Measurements from ENCODE around the gene QSOX2.

The QSOX2 gene

GRCh38 chr9:136216541-136217244 lies 28.9 kb downstream of the QSOX2 start:
- H3K27me3 ChIP-seq (ENCODE audit: control insufficient read depth, insufficient read depth, low read length), result no peaks in the 10 kb centered on the region
- no peak overlapping the region for H3K27ac ChIP-seq (ENCODE audit: low read length)
- peaks cover 15% of the 10 kb centered on the region; the same call in 1 of the 2 replicates for H3K36me3 ChIP-seq (ENCODE audit: control insufficient read depth, insufficient read depth, low read length)
- H3K9me3 ChIP-seq (ENCODE audit: control insufficient read depth, insufficient read depth, low read length), result no peaks in the 10 kb centered on the region
- no peak for DNase-seq (ENCODE audit: low read depth, low spot score)
- peaks cover 2% of the 10 kb centered on the region; the same call in 1 of the 2 replicates for H3K4me1 ChIP-seq (ENCODE audit: control insufficient read depth, insufficient read depth, low read length)
- H3K4me3 ChIP-seq (ENCODE audit: low read length), result no peak overlapping the region; the same call in 1 of the 2 replicates
- no CpG with 5 or more reads among the region's 37 CpGs for WGBS (ENCODE audit: insufficient coverage, insufficient read length)

GRCh38 chr9:136213733-136214132 lies 31.9 kb downstream of the QSOX2 start:
- H3K27ac ChIP-seq (ENCODE audit: low read length), result no peak overlapping the region
- H3K4me1 ChIP-seq (ENCODE audit: control insufficient read depth, insufficient read depth, low read length), result peaks cover 2% of the 10 kb centered on the region; the same call in 1 of the 2 replicates
- no peak for DNase-seq (ENCODE audit: low read depth, low spot score)
- H3K27me3 ChIP-seq (ENCODE audit: control insufficient read depth, insufficient read depth, low read length), result no peaks in the 10 kb centered on the region
- H3K36me3 ChIP-seq (ENCODE audit: control insufficient read depth, insufficient read depth, low read length), result peaks cover 21% of the 10 kb centered on the region
- H3K4me3 ChIP-seq (ENCODE audit: low read length), result no peak overlapping the region
- no peaks in the 10 kb centered on the region for H3K9me3 ChIP-seq (ENCODE audit: control insufficient read depth, insufficient read depth, low read length)
- no CpG with 5 or more reads among the region's 9 CpGs for WGBS (ENCODE audit: insufficient coverage, insufficient read length)

GRCh38 chr9:136212345-136212950 lies 33.2 kb downstream of the QSOX2 start:
- H3K36me3 ChIP-seq (ENCODE audit: control insufficient read depth, insufficient read depth, low read length), result peaks cover 24% of the 10 kb centered on the region
- H3K27ac ChIP-seq (ENCODE audit: low read length), result no peak overlapping the region
- H3K27me3 ChIP-seq (ENCODE audit: control insufficient read depth, insufficient read depth, low read length), result no peaks in the 10 kb centered on the region
- WGBS (ENCODE audit: insufficient coverage, insufficient read length), result no CpG with 5 or more reads among the region's 28 CpGs
- peaks cover 2% of the 10 kb centered on the region; the same call in 1 of the 2 replicates for H3K4me1 ChIP-seq (ENCODE audit: control insufficient read depth, insufficient read depth, low read length)
- no peak for DNase-seq (ENCODE audit: low read depth, low spot score)
- H3K4me3 ChIP-seq (ENCODE audit: low read length), result no peak overlapping the region
- no peaks in the 10 kb centered on the region for H3K9me3 ChIP-seq (ENCODE audit: control insufficient read depth, insufficient read depth, low read length)

GRCh38 chr9:136211441-136212344 lies 33.9 kb downstream of the QSOX2 start:
- H3K4me3 ChIP-seq (ENCODE audit: low read length), result no peak overlapping the region
- no peak overlapping the region for H3K27ac ChIP-seq (ENCODE audit: low read length)
- peaks cover 24% of the 10 kb centered on the region for H3K36me3 ChIP-seq (ENCODE audit: control insufficient read depth, insufficient read depth, low read length)
- peaks cover under 1% of the 10 kb centered on the region; the same call in 1 of the 2 replicates for H3K4me1 ChIP-seq (ENCODE audit: control insufficient read depth, insufficient read depth, low read length)
- no peaks in the 10 kb centered on the region for H3K9me3 ChIP-seq (ENCODE audit: control insufficient read depth, insufficient read depth, low read length)
- no peaks in the 10 kb centered on the region for H3K27me3 ChIP-seq (ENCODE audit: control insufficient read depth, insufficient read depth, low read length)
- no CpG with 5 or more reads among the region's 35 CpGs for whole genome bisulfite sequencing (ENCODE audit: insufficient coverage, insufficient read length)
- DNase-seq (ENCODE audit: low read depth, low spot score), result no peak

- no peak overlapping the region for H3K27ac ChIP-seq (ENCODE audit: low read length)
- DNase-seq (ENCODE audit: low read depth, low spot score), result no peak
- H3K36me3 ChIP-seq (ENCODE audit: control insufficient read depth, insufficient read depth, low read length), result peaks cover 20% of the 10 kb centered on the region
- H3K9me3 ChIP-seq (ENCODE audit: control insufficient read depth, insufficient read depth, low read length), result no peaks in the 10 kb centered on the region
- H3K4me3 ChIP-seq (ENCODE audit: low read length), result no peak overlapping the region
- H3K27me3 ChIP-seq (ENCODE audit: control insufficient read depth, insufficient read depth, low read length), result no peaks in the 10 kb centered on the region
- no CpG with 5 or more reads among the region's 15 CpGs for WGBS (ENCODE audit: insufficient coverage, insufficient read length)
- H3K4me1 ChIP-seq (ENCODE audit: control insufficient read depth, insufficient read depth, low read length), result no peaks in the 10 kb centered on the region; the same call in 1 of the 2 replicates
These were observed 34.6 kb downstream of the QSOX2 start for GRCh38 chr9:136211006-136211405.

- H3K9me3 ChIP-seq (ENCODE audit: control insufficient read depth, insufficient read depth, low read length), result no peaks in the 10 kb centered on the region
- no peak for DNase-seq (ENCODE audit: low read depth, low spot score)
- peaks cover 20% of the 10 kb centered on the region for H3K36me3 ChIP-seq (ENCODE audit: control insufficient read depth, insufficient read depth, low read length)
- H3K27me3 ChIP-seq (ENCODE audit: control insufficient read depth, insufficient read depth, low read length), result peaks cover 2% of the 10 kb centered on the region
- H3K4me3 ChIP-seq (ENCODE audit: low read length), result no peak overlapping the region
- peaks cover under 1% of the 10 kb centered on the region for H3K4me1 ChIP-seq (ENCODE audit: control insufficient read depth, insufficient read depth, low read length)
- H3K27ac ChIP-seq (ENCODE audit: low read length), result no peak overlapping the region
- no CpG with 5 or more reads among the region's 16 CpGs for WGBS (ENCODE audit: insufficient coverage, insufficient read length)
These were observed 35.3 kb downstream of the QSOX2 start for GRCh38 chr9:136210276-136210675.

GRCh38 chr9:136209786-136210185 lies 35.8 kb downstream of the QSOX2 start:
- no CpG with 5 or more reads among the region's 17 CpGs for WGBS (ENCODE audit: insufficient coverage, insufficient read length)
- Histone ChIP-seq H3K4me3 (ENCODE audit: low read length) (no peak overlapping the region), H3K4me1 (ENCODE audit: control insufficient read depth, insufficient read depth, low read length) (peaks cover 3% of the 10 kb centered on the region), H3K27me3 (ENCODE audit: control insufficient read depth, insufficient read depth, low read length) (peaks cover 3% of the 10 kb centered on the region), H3K27ac (ENCODE audit: low read length) (no peak overlapping the region), H3K9me3 (ENCODE audit: control insufficient read depth, insufficient read depth, low read length) (no peaks in the 10 kb centered on the region), H3K36me3 (ENCODE audit: control insufficient read depth, insufficient read depth, low read length) (peaks cover 18% of the 10 kb centered on the region)
- DNase-seq (ENCODE audit: low read depth, low spot score), result no peak

- Histone ChIP-seq H3K27me3 (ENCODE audit: control insufficient read depth, insufficient read depth, low read length) (peaks cover 9% of the 10 kb centered on the region), H3K4me1 (ENCODE audit: control insufficient read depth, insufficient read depth, low read length) (peaks cover 3% of the 10 kb centered on the region), H3K36me3 (ENCODE audit: control insufficient read depth, insufficient read depth, low read length) (peaks cover 13% of the 10 kb centered on the region), H3K27ac (ENCODE audit: low read length) (no peak overlapping the region), H3K9me3 (ENCODE audit: control insufficient read depth, insufficient read depth, low read length) (no peaks in the 10 kb centered on the region), H3K4me3 (ENCODE audit: low read length) (no peak overlapping the region)
- WGBS (ENCODE audit: insufficient coverage, insufficient read length), result no CpG with 5 or more reads among the region's 17 CpGs
- DNase-seq (ENCODE audit: low read depth, low spot score), result no peak
These were observed 36.4 kb downstream of the QSOX2 start for GRCh38 chr9:136209232-136209631.

GRCh38 chr9:136208675-136209074 lies 36.9 kb downstream of the QSOX2 start:
- peaks cover 10% of the 10 kb centered on the region for H3K36me3 ChIP-seq (ENCODE audit: control insufficient read depth, insufficient read depth, low read length)
- no CpG with 5 or more reads among the region's 17 CpGs for WGBS (ENCODE audit: insufficient coverage, insufficient read length)
- no peak overlapping the region for H3K27ac ChIP-seq (ENCODE audit: low read length)
- no peaks in the 10 kb centered on the region for H3K9me3 ChIP-seq (ENCODE audit: control insufficient read depth, insufficient read depth, low read length)
- no peak overlapping the region for H3K4me3 ChIP-seq (ENCODE audit: low read length)
- H3K4me1 ChIP-seq (ENCODE audit: control insufficient read depth, insufficient read depth, low read length), result peaks cover 3% of the 10 kb centered on the region
- DNase-seq (ENCODE audit: low read depth, low spot score), result no peak
- peaks cover 14% of the 10 kb centered on the region for H3K27me3 ChIP-seq (ENCODE audit: control insufficient read depth, insufficient read depth, low read length)

GRCh38 chr9:136207616-136208015 lies 38.0 kb downstream of the QSOX2 start:
- H3K4me1 ChIP-seq (ENCODE audit: control insufficient read depth, insufficient read depth, low read length), result peaks cover 5% of the 10 kb centered on the region
- H3K27me3 ChIP-seq (ENCODE audit: control insufficient read depth, insufficient read depth, low read length), result peaks cover 23% of the 10 kb centered on the region
- H3K4me3 ChIP-seq (ENCODE audit: low read length), result no peak overlapping the region
- DNase-seq (ENCODE audit: low read depth, low spot score), result no peak
- WGBS (ENCODE audit: insufficient coverage, insufficient read length), result no CpG with 5 or more reads among the region's 9 CpGs
- no peaks in the 10 kb centered on the region for H3K9me3 ChIP-seq (ENCODE audit: control insufficient read depth, insufficient read depth, low read length)
- H3K27ac ChIP-seq (ENCODE audit: low read length), result no peak overlapping the region
- peaks cover 9% of the 10 kb centered on the region for H3K36me3 ChIP-seq (ENCODE audit: control insufficient read depth, insufficient read depth, low read length)
